ENCODE results near the gene UBE2E1.

UBE2E1 gene

DNA sequence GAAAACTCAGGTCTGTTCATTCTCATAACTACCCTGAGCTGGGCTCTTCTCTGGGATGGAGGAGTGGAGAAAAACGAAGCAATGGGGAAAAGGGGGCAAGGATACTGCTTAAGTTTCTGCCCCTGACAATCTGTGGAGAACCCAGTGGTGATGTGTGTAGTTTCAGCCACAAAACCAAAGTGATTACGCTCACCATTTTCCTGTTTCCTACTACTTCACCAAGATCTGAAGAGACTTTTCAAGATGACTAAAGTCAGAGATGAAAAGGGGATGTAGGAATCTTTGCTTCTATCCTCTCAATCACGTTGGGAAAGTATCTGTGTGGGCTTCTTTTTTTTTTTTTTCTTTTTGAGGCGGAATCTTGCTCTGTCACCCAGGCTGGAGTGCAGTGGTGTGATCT lies 8.3 kb upstream of the UBE2E1 start:
- DNase-seq, result no peak

DNA sequence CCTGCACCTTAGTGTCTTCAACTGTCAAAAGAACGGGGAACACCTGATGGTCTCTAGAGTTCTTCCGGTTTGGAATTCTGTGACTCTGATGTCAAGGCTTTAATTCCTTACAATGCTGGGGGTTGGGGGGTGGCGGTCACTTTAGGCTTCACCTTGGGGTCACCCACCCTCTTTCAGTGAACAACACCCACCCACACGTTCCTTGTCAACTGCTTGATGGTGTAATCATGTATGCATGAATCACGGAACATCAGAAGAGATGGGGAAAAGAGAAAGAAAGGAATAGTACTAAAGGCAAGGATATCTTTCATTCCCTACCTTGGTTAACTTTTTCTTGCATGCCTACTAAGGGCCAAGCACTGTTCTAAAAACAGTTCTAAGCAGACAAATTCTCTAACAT lies 7.3 kb upstream of the UBE2E1 start:
- DNase-seq, result no peak

DNA sequence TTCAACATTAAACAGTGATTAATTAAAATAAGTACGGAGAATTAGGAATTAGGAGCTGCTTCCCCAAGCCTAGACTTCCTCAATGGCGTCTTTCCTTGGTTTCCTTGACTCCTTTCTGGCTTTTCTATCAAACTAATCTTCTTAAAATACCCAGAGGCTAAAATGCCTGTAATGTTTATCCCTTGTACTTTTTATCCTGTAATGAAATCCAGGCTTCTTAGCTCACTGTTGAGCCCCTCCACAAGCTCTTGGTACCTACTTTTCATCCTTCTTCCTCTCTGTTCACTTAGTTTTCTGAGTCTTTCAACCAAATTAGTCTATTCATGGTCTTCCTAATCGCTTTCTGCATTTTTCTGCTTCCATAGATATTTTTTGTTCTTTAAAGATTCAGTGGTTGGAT lies 6.9 kb upstream of the UBE2E1 start:
- DNase-seq, result no peak

DNA sequence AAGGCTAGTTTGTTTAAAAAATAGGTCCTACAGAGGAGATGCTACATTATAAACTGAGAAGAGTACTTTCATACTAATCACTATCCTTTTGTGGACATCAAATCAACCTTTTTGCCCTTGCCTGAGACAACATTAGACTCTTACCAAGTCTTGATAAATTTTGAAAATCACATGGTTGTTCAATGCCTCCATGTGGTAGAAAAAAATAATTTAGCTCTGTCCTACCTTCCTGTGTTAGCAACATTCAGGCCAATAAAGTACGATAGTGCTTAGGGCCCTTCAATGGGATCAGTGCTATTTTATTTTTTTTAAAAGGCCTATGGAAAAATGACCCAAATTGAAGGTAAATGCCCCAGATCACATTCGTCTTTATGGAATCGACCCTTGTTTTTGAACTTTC lies 5.0 kb upstream of the UBE2E1 start:
- DNase-seq, result no peak

DNA sequence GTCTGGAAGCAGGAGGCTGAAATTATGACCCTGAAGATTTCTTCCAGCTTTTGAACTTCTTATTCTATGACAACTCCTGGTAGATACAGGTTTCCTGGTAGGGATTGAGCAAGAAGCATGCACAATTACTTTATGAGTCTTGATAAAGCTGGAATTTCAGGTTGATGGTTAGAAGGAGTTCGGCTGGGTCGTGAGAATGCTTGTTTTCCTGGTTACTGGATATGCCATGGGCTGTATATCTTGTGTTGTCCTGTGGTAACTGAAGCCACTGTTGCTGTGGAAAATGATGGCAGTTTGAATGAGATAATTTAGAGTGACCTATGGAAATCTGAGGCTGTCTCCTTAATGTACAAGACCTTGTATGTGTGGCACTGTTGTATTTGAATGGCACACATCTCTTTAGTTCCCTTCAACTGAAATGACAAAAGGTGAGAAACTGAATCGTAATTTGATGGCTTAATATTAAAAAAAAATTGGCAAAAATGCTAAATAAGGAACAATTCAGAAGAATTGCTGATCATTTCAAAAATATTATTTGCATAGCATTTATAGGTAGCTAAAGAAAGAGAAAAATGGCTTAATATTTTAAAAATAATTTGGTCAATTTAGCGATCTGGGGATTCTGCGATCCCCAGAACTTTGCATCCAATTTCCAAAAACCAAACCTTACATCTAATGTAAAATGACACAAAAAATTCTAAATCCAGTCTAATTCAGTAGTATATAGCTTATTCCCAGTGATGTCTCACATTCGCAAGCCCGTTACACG lies 1.1 kb upstream of the UBE2E1 start:
- no peak for DNase-seq

DNA sequence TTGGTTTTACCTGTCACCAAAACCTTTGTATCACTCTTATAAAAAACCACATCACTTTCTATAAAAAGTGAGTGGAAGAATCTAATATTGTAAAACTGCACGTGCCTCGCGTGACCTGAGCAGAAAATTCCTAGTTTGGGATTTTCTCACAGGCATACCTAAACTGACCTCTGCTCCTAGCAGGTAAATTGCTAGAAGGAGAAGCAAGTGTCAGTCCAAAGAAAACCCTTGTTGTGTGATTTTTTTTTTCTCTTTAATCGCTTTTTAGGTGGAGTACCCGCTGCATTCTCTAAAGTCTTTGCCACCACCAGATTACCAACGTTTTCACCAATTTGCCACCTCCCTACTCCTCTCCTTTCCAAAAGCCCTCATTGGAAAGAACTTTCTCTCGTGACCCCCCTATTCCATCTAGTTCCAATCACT lies 534 bp upstream of the UBE2E1 start:
- DNase-seq, result no peak

DNA sequence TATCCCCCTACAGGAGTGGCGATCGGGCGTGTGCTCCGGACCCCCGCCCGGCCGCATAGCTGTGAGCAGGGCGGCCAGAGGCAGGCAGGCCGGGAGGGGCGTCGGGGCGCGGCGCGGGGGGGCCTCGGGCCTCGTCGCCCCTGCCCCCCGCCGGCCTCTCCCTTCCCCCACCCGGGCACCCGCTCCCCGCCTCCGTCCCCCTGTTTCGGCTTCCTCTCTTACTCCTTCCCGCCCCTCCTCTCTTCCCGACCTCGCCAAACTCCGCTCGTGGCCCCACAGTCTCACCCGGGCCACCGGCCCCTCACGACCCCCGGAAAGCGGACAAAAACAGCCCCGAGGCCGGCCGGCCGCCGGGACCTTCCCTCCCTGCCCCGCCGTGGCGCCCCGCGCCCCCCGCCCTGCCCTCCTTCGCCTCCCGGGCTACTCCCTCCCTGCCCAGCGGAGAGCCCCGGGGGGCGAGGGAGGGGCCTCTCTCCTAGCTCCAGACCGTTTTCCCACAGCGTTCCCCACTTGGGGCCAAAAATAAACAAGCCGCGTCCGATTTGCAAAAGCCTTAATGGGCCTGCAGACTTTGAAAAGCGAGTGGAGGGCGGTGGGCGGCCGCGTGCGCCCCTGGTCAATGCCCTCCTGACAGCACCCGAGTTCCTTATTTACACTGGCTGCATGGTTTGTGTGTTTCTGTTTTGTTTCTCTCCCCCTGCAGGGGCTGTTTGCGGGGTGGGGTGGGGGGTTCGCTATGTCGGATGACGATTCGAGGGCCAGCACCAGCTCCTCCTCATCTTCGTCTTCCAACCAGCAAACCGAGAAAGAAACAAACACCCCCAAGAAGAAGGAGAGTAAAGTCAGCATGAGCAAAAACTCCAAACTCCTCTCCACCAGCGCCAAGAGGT lies 1.0 kb downstream of the UBE2E1 start:
- DNase-seq, result peak; percentile 10

DNA sequence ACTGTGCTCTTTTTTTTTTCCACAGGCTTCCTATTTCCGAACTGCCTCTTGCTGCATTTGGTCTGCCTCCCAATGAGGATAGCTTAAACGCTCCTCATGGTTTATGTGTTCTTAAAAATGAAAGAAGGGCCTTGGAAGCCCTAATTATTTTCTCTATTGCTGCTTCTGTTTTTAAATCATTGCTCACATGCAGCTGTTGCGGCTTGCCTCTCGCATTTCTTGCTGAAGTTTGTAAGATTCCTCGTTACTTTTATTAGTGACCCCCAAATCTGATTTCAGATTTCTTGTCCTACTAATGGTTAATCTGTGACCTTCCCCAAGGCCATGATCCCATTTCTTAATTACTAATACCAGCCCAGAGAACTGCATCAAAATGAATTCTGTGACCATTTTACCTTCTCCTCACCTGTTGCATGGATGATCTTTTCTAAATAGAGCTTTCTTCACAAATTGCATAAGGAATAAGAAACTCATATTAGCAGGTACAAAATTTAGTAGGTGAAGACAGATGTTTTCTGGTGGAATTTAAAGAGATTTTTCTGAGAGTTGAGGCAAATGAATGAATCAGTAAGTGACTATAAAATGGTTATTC lies 1.8 kb downstream of the UBE2E1 start:
- DNase-seq, result no peak

DNA sequence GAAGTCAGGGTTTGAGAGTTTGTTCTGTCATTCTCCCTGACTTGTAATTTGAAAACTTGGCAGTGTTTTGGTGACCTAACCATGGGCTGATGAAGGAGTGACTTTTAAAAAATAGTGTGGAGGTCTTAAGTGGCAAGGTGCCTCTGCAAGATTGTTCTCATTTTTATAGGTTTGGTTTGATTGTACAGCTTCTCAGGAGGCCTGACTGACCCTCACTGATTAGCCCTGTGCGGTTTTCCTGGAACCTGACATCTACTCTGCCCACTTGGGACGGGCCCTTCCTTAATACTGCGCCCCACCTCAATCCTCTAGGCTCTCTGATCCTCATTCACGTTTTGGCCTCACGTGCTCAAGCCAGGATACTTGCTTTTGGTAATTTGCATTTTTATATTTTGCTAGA lies 2.8 kb downstream of the UBE2E1 start:
- no peak for DNase-seq

DNA sequence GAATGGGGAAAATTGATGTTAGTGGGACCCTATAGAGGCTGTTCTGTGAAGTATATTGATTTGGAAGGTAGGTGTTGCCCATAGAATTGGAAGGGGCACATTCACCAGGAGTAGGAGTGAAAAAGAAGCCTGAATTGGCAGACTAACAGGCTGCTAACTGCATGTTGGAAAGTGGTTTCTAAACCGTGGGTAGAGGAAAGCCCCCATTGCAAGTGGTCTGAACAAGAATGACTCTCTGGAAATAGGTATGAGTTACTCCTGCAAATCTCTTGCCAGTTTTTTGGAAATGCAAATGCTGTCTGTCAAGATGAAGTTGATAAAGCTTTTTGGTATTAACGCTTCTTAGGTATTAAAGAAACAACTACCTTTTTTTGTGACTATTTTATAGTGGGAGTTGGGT lies 3.5 kb downstream of the UBE2E1 start:
- no peak for DNase-seq

DNA sequence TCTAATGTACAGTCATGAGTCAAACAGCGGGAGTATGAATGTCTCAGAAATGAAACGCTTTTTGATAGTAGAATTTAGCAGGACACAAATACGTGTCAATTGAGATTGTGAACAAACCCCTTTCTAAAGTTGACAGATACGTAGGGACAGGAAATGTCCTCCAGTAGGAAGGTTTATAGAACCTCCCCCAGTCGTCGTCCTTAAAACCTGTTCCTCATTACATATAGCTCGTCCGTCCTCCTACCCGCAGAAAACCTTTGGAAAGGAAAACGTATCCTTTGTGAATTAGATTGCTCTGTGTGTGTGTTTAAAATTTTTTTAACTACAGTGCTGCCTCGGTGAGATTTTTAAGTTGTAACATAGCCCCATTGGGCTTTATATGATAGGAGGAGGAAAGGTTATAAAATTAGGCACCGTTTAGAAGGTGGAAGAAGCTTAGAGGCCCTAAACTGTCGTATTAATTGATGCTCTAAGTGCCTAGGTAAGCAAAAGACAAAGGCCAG lies 4.1 kb downstream of the UBE2E1 start:
- no peak for DNase-seq

DNA sequence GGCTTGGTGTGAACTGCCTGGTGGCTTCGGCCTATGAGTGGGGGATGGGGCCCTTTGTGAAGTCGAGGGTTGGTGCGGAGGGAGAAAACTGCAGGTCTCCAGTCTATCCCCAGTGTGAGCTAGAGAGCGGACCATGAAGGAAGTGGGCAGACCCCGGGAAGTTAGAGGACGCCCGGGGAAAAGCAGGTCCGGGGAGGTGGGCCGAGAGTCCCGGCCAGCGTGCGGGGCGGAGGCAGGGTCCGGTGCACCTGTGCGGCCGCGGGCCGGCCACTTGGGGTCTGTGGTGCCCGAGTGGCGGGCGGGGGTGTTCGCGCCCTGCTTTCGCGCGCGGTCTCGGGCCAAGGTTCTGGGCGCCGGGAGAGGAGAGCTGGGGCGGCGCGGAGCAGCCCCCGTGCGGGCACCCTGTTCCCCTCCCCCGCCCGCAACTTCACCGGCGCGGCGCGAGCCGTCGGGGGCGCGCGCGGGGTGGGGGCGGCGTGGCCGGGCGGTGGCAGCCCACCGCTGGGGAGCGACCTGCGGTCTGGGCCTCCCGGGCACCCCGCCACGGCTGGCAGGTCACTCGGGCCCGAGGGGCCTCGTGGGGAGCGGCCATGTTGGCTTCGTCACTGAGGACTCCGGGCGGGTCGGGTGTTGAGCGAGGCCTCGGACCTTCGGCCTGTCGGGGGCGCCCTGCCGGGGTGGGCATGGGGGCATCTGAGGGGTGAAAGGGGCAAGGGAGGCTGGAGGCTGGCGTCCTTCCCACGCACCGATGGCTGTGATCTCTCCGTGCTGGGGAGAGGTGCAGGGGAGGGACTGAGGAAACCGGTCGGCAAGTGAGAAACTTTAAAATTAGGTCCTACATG lies 4.8 kb downstream of the UBE2E1 start:
- peak; percentile 35 for DNase-seq

DNA sequence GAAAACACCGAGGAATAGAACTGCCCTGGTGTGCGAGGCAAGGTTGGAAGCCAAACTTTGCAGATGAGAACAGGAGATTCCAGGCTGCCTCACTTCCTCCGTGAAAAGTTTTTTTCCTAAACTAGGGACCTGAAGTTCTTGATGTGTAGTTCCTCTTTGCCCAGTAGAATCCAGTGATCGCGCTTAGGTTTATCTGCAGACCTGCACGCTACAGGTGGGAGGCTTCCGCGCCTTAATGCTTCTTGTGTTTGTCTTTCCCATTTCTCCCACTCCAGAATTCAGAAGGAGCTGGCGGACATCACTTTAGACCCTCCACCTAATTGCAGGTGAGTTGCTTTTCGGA lies 5.4 kb downstream of the UBE2E1 start:
- DNase-seq, result no peak

DNA sequence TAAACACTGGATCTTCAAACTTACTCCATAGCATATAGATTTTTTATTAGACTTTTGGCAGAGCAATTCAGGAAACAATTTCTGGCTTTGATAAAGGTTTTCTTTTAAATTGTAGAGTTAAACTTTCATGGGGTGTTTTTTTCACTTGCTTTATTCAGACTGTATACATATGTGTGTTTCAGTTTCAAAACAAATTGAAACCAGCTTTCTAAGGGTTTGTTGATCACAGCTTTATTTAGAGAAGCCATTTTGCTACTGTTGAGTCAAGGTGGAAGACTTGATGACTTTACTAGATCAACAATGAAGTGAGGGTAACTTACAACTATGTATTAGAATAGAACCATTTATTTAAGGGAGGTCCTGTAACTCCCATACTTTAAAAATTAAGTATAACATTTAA lies 6.2 kb downstream of the UBE2E1 start:
- DNase-seq, result no peak

DNA sequence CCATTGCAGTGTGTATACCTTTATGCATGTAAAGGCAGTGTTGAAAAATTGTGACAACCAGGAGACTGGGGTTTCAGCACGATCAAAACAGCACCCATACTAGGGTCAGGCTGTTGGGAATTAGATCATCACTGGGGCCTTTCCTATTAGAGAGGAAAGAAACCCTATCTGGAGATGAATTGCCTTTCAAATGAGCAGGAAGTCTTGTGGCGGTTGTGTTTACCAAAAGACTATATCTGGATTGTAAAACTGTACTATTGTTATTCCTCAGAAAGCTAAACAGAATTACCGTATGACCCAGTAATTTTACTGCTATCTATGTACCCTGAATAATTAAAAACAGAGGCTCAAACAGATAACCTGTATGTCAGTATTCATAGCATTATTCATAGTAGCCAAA lies 10.1 kb downstream of the UBE2E1 start:
- no peak for DNase-seq

DNA sequence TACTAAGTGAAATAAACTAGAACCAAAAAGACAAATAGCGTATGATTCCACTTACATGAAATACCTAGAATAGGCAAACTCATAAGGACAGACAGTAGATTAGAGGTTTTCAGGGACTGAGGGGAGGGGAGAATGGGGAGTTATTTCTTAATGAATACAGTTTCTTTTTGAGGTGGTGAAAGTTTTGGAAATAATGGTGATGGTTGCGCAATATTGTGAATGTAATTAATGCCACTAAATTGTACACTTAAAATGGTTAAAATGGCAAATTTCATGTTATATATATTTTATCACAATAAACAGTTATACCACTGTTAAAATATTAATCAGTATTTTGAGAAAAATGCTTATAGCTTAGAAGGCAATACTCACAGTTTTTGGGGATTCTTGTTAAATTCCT lies 11.0 kb downstream of the UBE2E1 start:
- no peak for DNase-seq

DNA sequence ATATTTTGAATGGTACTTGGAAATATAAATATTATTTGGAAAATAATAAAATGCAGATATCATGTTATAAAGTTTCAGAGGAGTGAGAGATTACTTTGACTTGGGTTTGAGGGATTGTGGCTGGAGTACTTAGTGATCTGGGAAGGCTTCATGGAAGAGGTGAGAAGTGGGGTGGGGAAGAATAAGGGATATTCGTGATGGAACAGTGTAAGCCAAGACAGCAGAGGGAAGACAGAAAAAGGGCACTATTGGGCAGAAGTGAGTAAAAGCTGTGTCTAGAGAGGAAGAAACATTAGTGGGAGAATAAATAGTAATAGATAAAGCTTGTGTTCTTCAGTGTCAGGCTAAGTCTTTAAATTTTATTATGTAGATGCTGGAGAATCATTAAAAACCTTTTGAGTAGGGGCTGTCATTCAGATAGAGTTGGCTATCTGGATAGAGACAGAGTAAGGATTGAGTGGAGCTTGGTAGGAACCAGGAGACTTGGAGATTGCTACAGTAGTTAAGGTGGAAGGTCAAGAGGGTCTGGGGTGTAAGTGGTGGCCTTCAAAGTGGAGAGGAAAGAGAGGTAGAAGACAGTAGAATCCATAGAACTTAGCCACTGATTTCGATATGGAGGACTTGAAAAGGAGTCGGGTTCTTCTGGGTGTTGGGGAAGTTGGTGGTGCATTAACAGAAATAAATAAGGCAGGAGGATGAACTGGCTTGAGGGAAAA lies 11.9 kb downstream of the UBE2E1 start:
- DNase-seq, result no peak

DNA sequence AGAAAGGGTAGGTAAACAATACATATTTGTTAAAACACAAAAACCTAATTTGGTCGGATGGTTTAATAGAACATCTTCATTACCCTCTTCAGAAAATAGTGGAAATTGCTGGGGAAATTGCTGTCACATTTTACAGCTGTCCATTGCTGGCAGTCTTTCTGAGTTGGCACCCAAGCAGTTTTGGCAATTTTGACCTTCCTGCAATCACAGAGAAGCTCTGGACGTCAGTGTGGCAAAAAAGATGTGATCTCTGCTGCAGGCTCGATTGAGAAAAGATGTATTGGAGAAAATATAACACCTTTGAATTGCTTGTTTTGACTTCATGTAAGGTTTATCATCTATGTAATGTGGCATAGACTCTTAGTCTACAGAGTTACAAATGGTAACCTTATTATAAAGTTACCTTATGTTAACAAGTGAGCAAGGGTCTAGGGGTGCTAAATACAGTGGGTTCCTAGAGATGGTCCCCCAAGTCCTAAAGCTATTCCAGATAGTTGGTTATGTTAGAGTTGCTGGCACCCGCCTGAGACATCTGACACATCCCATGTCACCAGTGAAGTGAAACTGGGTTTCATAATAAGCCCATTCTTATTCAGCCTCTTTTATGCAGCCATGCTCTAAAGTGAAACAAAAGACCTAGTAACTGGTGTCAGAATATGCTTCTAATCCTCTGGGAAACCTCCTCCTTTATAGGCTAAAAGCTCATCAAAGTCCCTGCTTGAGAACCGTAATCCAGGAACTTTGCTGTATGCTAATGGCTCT lies 14.0 kb downstream of the UBE2E1 start:
- no peak for DNase-seq

DNA sequence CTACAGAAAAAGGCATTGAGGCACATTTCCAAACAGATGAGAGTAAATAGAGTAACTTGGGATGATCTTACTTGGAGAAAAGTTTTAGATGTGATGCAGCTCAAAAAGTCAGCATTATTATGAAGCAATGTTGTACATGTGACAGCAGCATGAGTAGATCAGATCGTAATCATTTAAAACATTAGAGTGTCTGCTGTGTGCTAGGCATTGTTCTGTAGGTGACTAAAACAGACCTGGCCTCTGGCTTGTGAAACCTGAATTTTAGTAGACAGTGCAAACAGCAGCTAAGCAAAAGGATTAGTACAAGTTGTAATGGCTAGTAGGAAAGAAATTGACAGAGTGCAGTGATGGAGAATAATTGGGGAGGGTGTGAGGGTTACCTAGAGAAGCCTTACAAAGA lies 15.1 kb downstream of the UBE2E1 start:
- DNase-seq, result no peak

DNA sequence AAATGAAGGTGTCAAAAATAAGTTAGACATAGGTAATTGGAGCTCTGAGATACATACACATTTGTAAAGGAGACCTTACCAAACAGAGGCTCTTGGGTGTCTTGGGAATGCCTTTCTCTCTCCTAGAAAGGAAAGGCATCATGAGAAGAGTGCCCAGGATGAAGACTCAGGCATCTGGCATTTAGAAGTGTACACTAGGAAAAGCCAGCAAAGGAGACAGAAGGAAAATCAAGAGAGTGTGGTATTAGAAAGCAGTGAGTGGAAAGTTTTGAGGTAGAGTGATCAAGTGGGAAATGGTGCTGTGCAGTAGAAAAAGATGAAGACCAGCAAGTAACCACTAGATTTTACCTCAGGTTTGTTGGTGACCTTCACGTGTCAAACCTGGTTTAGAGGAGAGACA lies 16.1 kb downstream of the UBE2E1 start:
- no peak for DNase-seq

DNA sequence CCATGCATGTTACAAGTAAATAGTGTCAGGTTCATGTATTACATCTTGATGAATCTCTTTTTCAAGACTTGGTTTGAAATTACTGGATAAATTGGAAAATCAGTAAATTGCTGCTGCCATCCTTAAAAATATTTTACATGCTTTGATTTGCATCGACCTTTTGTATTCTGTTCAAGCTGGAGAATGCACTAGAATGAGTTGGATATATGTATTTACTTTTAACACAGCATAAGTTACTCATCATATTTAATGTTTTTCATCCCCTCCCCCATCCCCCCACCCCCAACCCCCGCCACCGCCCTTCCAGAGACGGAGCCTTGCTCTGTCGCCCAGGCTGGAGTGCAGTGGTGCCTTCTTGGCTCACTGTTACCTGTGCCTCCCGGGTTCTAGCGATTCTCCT lies 16.8 kb downstream of the UBE2E1 start:
- no peak for DNase-seq

DNA sequence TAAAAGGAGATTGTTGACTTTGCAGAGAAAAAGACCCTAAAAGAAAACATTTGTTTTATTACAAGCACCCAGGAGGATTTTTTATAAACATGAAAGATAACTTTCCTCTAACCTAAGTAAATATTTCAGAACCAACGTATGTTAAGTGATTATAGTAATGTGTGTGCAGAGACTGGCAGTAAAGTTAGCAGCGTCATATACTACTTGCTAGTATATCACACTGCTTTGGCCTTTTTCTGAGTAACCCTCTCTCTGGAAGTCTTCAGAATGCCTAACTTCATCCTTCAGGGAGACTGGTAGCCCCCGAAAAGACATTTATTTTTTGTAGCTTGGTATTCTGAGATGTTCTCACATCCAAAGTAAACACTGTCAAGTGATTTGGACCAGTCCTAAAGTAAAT lies 17.9 kb downstream of the UBE2E1 start:
- no peak for DNase-seq
